Adipose tissue (tissue), 3 donors: ENCODE results near the gene IGBP1. TPM values are rescaled to one million over a fixed set of nuclear protein-coding genes. Genes with fewer than 3 reads are reported as not detected.

ENCODE experiments used
- polyA plus RNA-seq, 3 donors: library from polyadenylated mRNA; stranded (reverse); fragments of 200-250 nt; gene quantifications; one replicate each; pipeline ENCODE4 v1.2.3, GENCODE V29; 2013
- donor health status: healthy with polysubstance abuse.
- donor health status: Bipolar disorder and iron deficiency.
- donor health status: healthy.

The IGBP1 gene
- polyA plus RNA-seq, 3 donors, result 59.4 to 89.5 (median 69.5) TPM

Other genes with a start within 250 kb of the IGBP1 start
- not detected for gene AWAT2, start 83.5 kb upstream of the IGBP1 start, polyA plus RNA-seq
- gene OTUD6A, start 71.0 kb upstream of the IGBP1 start, polyA plus RNA-seq, result not detected
- gene DGAT2L6, start 44.0 kb downstream of the IGBP1 start, polyA plus RNA-seq, result not detected
- not detected for gene AWAT1, start 101.2 kb downstream of the IGBP1 start, polyA plus RNA-seq
- under 1 TPM in 1 of 3 donors, not detected in 2; 0.10 TPM for gene P2RY4, start 126.8 kb downstream of the IGBP1 start, polyA plus RNA-seq
- gene ARR3, start 134.9 kb downstream of the IGBP1 start, polyA plus RNA-seq, result not detected
- not detected for gene RAB41, start 148.7 kb downstream of the IGBP1 start, polyA plus RNA-seq
- 10 to 100 TPM; 18.2 to 48.2 (median 33.0) TPM for gene PDZD11, start 156.5 kb downstream of the IGBP1 start, polyA plus RNA-seq
- under 1 TPM; 0.06 to 0.34 (median 0.13) TPM for gene KIF4A, start 156.7 kb downstream of the IGBP1 start, polyA plus RNA-seq